Ramos (cell line): Measurements from ENCODE around the gene ULK3.

Source experiments
- in situ Hi-C: fragments of 300-500 bp; cut with MboI; formaldehyde crosslinking; loops from one replicate; pipeline ENCODE4 v1.14.3; 2022; ENCODE audit warnings: low sequenced_read_pairs; ENCODE audit not compliant: unreplicated experiment

Gene ULK3

DNA sequence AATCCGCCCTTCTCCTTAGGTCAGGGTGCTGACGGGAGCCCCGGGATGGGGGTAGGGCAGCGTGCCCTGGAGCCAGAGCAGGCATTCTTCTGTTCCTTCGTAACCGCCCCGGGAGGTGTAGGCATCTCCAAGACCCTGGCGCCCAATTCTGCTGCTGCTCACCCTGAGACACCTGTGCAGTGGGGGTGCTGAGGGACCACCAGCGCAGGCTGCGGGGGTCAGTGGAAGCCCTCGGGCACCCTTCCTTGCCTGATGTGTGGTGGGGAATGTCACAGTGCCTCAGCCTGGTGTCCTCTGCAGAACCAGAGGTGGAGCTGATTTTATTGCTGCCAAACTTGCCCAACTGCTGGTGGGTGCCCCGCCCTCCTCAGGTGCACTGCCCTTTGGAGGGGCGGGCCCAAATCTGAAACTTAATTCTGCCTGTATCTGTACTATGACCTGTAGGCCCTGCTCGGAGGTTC lies 53.8 kb downstream of the ULK3 start:
- in situ Hi-C loops: loop anchor here (25.0 kb wide), 1 partner anchor 548 kb away; the partner anchor contains the start of genes COMMD4 and NEIL1

DNA sequence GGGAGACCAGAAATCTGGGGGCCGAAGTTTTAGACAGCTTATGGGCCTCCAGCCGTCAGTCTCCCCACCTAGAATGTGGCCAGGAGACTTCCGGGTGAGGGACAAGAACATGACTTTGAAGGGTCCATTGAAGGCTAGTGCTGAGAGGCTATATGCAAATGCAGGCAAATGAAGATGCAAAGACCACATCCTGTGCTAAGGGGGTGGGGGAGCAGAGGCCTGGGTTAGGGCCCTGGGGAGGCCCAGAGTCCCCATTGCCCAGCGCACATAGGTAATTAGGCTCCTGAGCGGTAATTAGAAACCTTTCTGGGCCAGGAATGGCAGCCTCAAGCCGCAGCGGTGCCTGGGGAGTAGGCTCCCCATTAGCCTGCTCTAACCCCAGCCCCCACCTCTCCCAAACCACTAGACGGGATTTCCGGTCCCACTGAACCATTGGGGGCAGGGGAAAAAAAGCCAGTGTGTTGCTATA lies 54.2 kb downstream of the ULK3 start:
- in situ Hi-C loops: loop anchor here (25.0 kb wide), 1 partner anchor 549 kb away; the partner anchor contains the start of genes COMMD4 and NEIL1

DNA sequence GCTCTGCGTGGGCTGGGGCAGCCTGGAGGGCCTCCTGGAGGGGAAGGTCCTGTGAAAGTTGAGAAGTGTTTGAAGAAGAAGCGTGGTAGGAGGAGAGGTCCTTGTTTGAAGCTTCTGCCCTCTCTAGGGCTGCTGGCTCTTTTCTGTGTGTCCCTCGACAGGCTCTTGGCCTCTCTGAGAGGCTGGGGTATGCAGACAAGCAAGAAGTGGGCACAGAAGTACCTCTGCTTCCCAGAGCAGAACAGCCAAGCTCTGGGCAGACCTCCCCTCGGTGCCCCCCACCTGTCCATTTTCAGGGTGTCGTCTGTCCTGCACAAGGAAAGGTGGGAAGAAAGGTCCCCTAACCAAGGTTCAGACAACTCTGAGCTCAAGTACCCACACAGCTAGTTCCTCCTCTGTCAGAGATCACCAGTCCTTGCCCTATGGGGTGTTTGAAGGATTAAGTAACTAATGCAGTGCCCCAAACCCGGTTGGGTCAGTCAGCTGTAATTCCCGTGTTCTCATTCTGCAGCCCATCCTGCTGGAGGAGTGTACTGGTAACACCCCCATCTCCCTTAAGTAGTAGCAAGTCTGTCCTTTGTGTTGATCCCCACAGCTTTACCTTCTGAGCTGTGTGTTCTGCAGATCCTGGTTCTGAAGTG lies 54.8 kb downstream of the ULK3 start:
- in situ Hi-C loops: loop anchor here (25.0 kb wide), 1 partner anchor 549 kb away; the partner anchor contains the start of genes COMMD4 and NEIL1

DNA sequence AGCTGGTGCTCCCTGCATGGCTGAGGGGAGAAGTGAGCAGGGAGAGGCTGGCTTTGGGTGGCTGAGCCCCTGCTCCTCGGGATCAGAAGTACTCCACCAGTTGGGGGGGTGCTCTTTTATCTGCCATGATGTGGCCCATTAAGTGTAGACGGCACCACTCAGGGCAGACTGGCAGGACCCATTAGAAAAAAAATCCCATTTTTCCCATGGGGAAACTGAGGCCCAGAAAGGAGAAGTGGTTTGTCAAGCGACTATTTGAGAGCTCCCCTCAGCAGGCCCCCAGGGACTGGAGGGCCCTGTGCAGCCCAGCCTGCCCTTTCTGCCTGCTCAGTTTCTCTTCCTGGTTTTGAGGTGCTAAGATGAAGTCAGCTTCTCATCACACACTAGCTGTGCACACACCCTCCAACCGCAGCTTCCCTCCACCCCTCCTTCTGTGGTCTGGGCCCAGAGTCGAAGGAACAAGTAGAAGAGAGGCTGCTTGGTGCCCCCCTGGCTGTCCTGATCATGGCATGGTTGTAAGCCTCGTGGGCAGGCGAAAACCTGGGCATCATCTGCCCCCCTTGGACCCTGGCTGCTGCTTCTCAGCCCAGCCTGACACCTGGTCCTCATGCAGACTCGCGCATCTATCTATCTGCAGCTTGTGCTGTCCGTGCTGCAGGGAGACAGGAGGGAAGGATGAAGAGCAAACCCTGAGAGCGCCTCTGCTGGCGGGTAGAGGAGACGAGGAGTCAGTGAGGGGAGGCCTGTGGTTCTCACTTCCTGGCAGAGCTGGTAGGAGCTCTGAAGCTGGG lies 55.5 kb downstream of the ULK3 start:
- in situ Hi-C loops: loop anchor here (25.0 kb wide), 1 partner anchor 550 kb away; the partner anchor contains the start of genes COMMD4 and NEIL1

DNA sequence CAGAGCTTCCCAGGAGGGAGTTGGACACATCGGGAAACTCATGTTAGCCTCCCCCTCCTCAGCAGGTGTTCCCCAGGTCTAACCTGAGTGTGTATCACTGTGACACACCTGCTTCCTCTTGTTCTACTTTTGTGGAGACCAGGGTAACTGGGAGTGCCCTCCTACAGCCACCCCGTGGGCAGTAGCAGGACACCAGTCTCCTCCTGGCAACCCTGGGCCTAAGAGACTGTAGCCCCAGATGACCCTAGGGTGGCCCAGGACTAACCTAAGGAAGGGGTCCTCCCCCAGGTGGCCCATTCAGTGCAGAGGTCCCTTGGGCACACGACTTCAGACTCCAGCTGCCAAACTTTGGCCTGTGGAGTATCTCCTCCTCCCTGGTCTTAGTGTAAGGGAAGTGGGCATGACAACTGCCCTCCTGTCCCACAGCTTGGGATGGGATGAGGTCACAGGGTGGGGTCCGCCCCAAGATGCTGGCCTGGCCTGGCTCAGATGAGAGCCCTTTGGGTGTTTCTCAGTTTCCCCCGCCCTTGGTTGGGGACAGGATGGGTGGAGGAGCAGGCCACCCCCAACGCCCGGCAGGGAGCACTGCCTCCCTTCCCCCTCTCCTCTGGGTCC lies 56.3 kb downstream of the ULK3 start:
- in situ Hi-C loops: loop anchor here (25.0 kb wide), 1 partner anchor 551 kb away; the partner anchor contains the start of genes COMMD4 and NEIL1
